GM10266 (cell line): ENCODE measurements around the gene COL9A3.

Experiments used
- DNase-seq: peaks from one replicate; pipeline ENCODE4 v3.0.0; 2012; ENCODE audit errors: extremely low spot score
- TF ChIP-seq, protein P1 (sequence below): IDR thresholded peaks from 2 replicates; pipeline ENCODE4 v1.5.1; 2012; ENCODE audit warnings: mild to moderate bottlenecking, low read depth; ENCODE audit not compliant: control insufficient read depth, insufficient read depth; ENCODE audit errors: missing control alignments

COL9A3 gene

DNA sequence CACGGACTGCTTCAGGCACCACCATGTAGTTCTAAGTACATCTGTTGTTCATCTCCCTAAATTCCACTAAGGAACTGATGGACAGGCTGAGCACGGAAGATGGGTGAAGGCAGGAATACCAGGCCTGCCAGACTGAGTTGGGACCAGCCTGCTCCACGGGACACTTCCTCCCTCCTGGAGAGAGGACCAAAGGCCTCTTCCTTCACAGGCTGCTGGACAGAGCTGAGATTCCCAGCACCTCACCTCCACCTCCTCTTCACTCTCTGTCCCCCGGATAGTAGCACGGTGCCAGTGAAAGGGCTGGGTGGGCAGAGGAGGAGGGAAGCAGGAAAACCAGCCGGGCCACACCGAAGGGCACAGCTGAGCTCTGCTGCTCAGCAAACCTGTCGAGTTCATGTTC, 67.7 kb downstream of the COL9A3 start:
- DNase-seq = no peak
- TF ChIP-seq, protein P1, sequence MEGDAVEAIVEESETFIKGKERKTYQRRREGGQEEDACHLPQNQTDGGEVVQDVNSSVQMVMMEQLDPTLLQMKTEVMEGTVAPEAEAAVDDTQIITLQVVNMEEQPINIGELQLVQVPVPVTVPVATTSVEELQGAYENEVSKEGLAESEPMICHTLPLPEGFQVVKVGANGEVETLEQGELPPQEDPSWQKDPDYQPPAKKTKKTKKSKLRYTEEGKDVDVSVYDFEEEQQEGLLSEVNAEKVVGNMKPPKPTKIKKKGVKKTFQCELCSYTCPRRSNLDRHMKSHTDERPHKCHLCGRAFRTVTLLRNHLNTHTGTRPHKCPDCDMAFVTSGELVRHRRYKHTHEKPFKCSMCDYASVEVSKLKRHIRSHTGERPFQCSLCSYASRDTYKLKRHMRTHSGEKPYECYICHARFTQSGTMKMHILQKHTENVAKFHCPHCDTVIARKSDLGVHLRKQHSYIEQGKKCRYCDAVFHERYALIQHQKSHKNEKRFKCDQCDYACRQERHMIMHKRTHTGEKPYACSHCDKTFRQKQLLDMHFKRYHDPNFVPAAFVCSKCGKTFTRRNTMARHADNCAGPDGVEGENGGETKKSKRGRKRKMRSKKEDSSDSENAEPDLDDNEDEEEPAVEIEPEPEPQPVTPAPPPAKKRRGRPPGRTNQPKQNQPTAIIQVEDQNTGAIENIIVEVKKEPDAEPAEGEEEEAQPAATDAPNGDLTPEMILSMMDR = no peak

DNA sequence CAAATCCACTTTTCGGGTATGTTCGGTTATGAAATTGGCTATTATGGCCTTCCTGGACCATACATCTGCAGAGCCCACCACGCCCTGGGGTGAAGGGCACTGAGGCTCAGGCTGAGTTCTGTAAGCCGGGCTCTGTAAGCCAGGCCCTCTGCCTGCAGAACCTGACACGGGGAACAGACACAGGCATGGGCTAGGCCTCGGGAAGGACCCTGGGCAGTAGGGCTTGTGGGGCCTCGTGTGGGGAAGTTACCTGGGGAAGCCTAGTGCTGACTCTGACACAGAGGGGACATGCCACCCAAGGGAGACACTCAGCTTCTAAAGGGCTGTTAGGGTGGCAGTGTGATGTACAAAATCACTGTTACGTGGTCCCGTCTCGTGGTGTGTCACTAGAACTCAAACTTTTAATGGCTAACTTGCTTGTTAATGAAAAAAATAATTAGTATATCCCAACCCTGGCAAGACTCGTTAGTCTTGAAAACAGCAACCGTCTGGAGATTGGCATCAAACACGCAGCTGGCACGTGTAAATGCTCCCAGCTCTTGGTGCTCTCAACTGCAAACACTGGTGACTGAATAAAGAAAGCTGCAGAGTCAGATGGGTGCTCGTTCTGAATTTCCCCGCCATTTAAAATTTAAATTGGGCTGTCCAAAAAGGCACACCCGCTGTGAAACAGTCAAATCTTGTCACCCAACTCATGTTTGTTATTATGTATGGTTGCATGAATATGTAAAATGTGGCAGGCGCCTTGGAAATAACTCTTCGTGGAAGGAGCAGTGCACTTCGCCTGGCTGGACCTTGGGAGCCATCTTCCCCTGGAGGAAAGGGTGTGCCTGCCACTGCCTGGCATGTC, 68.4 kb downstream of the COL9A3 start:
- TF ChIP-seq, protein P1 = no peak
- DNase-seq = no peak

DNA sequence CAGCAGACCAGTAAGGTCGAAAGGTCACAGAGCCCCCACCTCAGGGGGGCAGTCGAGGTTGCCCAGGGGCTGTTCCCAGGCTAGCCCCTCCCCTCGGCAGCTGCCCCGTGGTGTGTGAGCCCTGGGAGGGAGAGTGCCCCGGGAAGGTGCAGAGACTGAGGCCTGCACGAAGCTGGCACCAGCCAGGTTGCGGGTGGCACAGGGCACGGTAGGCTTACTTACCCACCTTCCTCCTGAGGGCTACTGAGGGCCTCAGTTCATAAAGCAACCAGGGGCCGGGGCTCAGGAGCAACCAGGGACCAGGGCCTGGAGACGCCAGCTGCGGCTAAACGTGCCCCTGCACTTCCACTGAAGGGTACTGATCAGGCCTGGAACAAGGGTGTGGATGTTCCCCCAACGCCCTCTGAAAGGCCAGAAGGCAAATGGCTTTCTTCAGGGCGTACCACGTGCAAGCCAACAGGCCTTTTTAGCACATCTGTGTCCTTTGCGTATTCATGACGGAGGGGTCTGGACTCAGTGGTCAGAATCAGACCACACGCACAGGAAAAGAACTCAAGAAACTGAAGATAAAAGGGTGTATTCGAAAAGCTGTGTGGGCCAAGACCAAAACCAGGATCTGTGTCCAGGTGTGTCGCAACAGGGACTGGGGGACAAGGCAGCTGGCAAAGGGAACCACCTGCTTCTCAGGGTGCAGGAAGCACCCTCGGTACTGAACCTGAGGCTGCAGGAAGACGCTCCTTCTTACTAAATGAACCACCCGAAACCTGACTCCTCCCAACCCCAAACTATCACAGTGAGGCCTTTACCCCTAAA, 69.3 kb downstream of the COL9A3 start:
- TF ChIP-seq, protein P1 = no peak
- no peak for DNase-seq

DNA sequence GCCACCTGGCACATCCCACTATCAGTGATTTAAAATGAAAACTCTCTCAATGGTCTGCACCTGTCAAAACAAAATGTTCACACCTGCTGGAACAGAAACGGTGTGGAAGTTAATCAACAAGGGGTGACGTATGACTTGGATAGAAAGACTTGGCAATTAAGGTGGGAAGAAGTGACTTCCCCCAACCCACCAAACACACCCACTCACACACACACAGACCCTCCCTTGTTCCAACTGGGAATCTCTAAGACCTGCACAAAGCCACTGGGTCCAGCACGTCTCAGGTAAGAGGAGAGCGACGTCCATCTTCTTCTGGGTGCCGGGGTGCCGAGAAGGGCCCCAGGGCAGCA, 69.8 kb downstream of the COL9A3 start:
- DNase-seq = no peak

DNA sequence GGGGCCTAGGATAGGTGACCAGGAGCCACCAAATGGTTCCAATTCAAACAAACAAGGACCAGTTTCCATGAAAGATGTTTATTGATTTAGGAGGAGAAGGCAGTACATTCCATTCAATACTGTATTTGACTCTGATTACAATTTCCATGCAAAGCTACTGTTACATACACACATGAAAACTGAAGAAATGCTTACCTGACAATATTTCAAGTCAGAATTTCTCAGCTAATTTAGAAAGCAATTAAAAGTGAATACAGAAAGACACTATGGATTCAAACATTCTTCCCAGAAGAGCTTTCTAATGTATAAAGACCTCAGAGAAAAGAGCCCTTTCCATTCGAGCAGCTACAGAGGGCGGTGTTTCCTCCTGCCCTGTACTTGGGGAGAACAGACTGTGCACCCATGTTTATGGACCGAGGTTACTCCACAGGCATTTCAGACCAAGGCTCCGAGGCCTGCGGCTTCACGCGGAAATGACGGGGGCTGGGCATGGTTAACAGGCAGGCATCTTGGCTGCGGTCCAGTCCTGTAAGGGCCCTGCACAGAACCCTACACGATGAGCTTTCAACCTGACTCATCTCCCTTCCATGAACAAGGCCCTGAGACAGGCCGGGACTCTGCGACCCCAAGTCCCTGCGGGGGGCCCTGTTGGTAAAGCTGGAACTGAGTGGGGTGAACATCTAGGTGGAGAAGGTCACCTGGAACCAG, 70.5 kb downstream of the COL9A3 start:
- no peak for DNase-seq
- TF ChIP-seq, protein P1 = no peak

More for the DNA sequence above, 69.8 kb downstream of the COL9A3 start:
- TF ChIP-seq, protein P1 = no peak

DNA sequence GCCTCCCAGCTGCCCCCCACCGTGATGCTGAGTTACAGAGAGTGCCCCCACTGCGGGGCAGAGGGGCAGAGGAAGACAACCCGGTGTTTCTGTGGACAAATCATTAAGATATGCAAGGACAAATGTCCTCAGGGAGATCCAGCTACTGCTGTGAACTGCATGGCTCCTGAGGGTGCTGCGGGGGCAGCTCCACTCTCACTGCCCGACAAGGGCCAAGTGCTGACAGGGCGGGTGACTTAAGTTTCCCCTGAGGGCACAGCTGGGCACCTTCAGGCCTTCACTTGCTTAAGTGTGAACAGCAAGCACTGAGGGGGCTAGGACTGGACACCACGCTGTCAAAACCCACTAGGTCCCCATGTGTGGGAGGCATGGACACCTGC, 71.0 kb downstream of the COL9A3 start:
- DNase-seq = no peak
- TF ChIP-seq, protein P1 = no peak

DNA sequence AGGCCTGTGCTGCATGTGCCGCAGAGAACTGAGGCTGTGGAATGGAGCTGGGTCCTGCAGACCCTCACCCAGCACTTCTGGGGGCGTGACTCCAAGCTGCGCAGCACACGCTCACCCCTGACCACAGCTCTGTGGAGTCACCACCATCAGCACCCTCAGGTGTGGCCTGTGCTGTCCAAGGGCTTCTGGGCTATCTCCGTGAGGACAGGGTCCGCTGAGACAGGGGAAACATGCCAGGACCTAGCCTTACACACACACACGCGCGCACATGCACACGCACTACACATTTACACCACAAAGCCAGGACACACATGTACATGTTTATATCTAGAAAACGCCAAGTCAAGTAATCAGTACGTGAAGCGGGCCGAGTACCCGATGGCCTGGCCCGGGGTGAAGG, 71.6 kb downstream of the COL9A3 start:
- no peak for DNase-seq
- TF ChIP-seq, protein P1 = no peak
